GM10847 (cell line): Measurements from ENCODE around the gene XIRP2.

Source experiments
- POLR2A ChIP-seq: IDR thresholded peaks from 2 replicates; pipeline ENCODE4 v1.6.1; 2011; ENCODE audit not compliant: insufficient read length; ENCODE audit errors: extremely low read depth

XIRP2 gene

DNA sequence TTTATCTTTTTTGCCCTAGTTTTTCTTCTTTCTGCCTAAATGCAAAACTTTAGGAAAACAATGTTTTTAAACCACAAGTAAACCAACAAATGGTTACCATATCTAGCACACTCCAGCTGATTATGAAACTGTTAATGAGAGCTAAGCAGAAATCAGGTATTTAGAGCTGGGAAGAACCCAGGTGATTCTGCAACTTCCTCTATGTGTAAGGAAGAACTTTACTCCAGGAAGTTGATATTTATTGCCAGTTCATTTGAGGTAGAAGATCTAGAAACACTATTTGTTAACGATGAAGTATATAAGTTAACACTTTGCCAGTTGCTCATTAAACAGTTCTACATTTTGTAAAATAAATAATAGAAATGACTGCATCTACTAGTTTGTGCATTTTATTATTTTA, 409.7 kb downstream of the XIRP2 start:
- no peak for TF ChIP-seq POLR2A
